Endothelial cell of umbilical vein (primary cell): Measurements from ENCODE around the gene CYP39A1.

Experiments used
- POLR2A ChIP-seq: IDR thresholded peaks from 2 replicates; pipeline ENCODE4 v1.6.1; 2012; ENCODE audit warnings: low read depth, mild to moderate bottlenecking, control low read depth, low read length
- POLR2AphosphoS5 ChIP-seq: IDR thresholded peaks from 2 replicates; pipeline ENCODE4 v1.6.1; 2012; ENCODE audit warnings: low read depth, mild to moderate bottlenecking, control low read depth, low read length, moderate library complexity; ENCODE audit not compliant: insufficient read depth
- TF ChIP-seq, protein P1 (sequence below), 2 donors: IDR thresholded peaks; 1 replicate in 1 of 2; 2 replicates in 1 of 2; pipeline ENCODE4 v1.5.1; 2011; ENCODE audit warnings: low read length in 2 of 2, mild to moderate bottlenecking in 2 of 2, moderate library complexity in 2 of 2, control low read depth in 1 of 2, inconsistent platforms in 1 of 2, low read depth in 1 of 2; ENCODE audit not compliant: insufficient read depth in 1 of 2; ENCODE audit errors: extremely low read depth in 1 of 2

- no peak for TF ChIP-seq POLR2A
- no peak for TF ChIP-seq POLR2AphosphoS5
- TF ChIP-seq, protein P1, sequence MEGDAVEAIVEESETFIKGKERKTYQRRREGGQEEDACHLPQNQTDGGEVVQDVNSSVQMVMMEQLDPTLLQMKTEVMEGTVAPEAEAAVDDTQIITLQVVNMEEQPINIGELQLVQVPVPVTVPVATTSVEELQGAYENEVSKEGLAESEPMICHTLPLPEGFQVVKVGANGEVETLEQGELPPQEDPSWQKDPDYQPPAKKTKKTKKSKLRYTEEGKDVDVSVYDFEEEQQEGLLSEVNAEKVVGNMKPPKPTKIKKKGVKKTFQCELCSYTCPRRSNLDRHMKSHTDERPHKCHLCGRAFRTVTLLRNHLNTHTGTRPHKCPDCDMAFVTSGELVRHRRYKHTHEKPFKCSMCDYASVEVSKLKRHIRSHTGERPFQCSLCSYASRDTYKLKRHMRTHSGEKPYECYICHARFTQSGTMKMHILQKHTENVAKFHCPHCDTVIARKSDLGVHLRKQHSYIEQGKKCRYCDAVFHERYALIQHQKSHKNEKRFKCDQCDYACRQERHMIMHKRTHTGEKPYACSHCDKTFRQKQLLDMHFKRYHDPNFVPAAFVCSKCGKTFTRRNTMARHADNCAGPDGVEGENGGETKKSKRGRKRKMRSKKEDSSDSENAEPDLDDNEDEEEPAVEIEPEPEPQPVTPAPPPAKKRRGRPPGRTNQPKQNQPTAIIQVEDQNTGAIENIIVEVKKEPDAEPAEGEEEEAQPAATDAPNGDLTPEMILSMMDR (IDR thresholded peaks at IDR 0.05; ENCODE audit: extremely low read depth in 1 of 2, insufficient read depth in 1 of 2, low read depth in 1 of 2, low read length in 2 of 2), result no peak
Measured at GRCh38 chr6:46555129-46555528, 97.5 kb downstream of the CYP39A1 start.
